BLaER1 (cell line): ENCODE data around the gene ZDHHC11B.

Experiments used
- H3K27ac ChIP-seq: shearing (Covaris generic); formaldehyde crosslinking; 2 replicates; pipeline ENCODE4 v1.8.1; 2022
- H3K27me3 ChIP-seq: shearing (Covaris generic); formaldehyde crosslinking; 2 replicates; pipeline ENCODE4 v1.8.1; 2022
- H3K36me3 ChIP-seq: shearing (Covaris generic); formaldehyde crosslinking; 2 replicates; pipeline ENCODE4 v1.8.1; 2022
- H3K4me1 ChIP-seq: shearing (Covaris generic); formaldehyde crosslinking; 2 replicates; pipeline ENCODE4 v1.8.1; 2022
- H3K4me2 ChIP-seq: shearing (Covaris generic); formaldehyde crosslinking; 2 replicates; pipeline ENCODE4 v1.8.1; 2022
- H3K4me3 ChIP-seq: shearing (Covaris generic); formaldehyde crosslinking; 2 replicates; pipeline ENCODE4 v1.8.1; 2022
- H3K9ac ChIP-seq: shearing (Covaris generic); formaldehyde crosslinking; 2 replicates; pipeline ENCODE4 v1.8.1; 2022
- H3K9me3 ChIP-seq: shearing (Covaris generic); formaldehyde crosslinking; 2 replicates; pipeline ENCODE4 v1.8.1; 2022
- H4K20me1 ChIP-seq: shearing (Covaris generic); formaldehyde crosslinking; 2 replicates; pipeline ENCODE4 v1.8.1; 2022
- Cebpa-rat ChIP-seq: shearing (Covaris generic); IDR thresholded peaks from 2 replicates; pipeline ENCODE4 v1.8.1; 2022

Gene ZDHHC11B

GRCh38 chr5:664994-665360 is 119.6 kb downstream of the ZDHHC11B start:
- Histone ChIP-seq H3K4me2 (no peak overlapping the region), H3K4me1 (peaks cover 16% of the 10 kb centered on the region; the same call in 1 of the 2 replicates), H3K27ac (no peak overlapping the region), H3K36me3 (peaks cover 88% of the 10 kb centered on the region), H3K27me3 (no peaks in the 10 kb centered on the region), H3K9me3 (no peaks in the 10 kb centered on the region), H4K20me1 (peaks cover 36% of the 10 kb centered on the region), H3K4me3 (no peak overlapping the region), H3K9ac (no peak overlapping the region)
- TF ChIP-seq Cebpa-rat, result no peak

- Histone ChIP-seq H3K27me3 (no peaks in the 10 kb centered on the region), H3K27ac (no peak overlapping the region), H3K9me3 (no peaks in the 10 kb centered on the region), H4K20me1 (peaks cover 31% of the 10 kb centered on the region), H3K9ac (no peak overlapping the region), H3K4me2 (no peak overlapping the region), H3K4me1 (peaks cover 21% of the 10 kb centered on the region), H3K36me3 (peaks cover 93% of the 10 kb centered on the region), H3K4me3 (no peak overlapping the region)
- TF ChIP-seq Cebpa-rat, result no peak
Observed at GRCh38 chr5:664343-664993, 120.1 kb downstream of the ZDHHC11B start.

GRCh38 chr5:663436-664342 is 120.8 kb downstream of the ZDHHC11B start:
- H3K27me3 ChIP-seq, result no peaks in the 10 kb centered on the region
- H3K4me2 ChIP-seq, result no peak overlapping the region
- H3K4me1 ChIP-seq, result peaks cover 27% of the 10 kb centered on the region
- no peak for TF ChIP-seq Cebpa-rat
- peaks cover 23% of the 10 kb centered on the region; the same call in 1 of the 2 replicates for H4K20me1 ChIP-seq
- no peak overlapping the region for H3K9ac ChIP-seq
- H3K36me3 ChIP-seq, result peaks cover 93% of the 10 kb centered on the region
- no peak overlapping the region for H3K27ac ChIP-seq
- H3K4me3 ChIP-seq, result no peak overlapping the region
- H3K9me3 ChIP-seq, result no peaks in the 10 kb centered on the region

GRCh38 chr5:662751-663435 is 121.6 kb downstream of the ZDHHC11B start:
- peaks cover 27% of the 10 kb centered on the region for H3K4me1 ChIP-seq
- H3K9me3 ChIP-seq, result peaks cover 3% of the 10 kb centered on the region; the same call in 1 of the 2 replicates
- H3K9ac ChIP-seq, result no peak overlapping the region
- TF ChIP-seq Cebpa-rat, result no peak
- no peak overlapping the region for H3K27ac ChIP-seq
- H3K4me3 ChIP-seq, result no peak overlapping the region
- H3K36me3 ChIP-seq, result peaks cover 90% of the 10 kb centered on the region
- H3K4me2 ChIP-seq, result no peak overlapping the region
- no peaks in the 10 kb centered on the region for H3K27me3 ChIP-seq
- peaks cover 17% of the 10 kb centered on the region; the same call in 1 of the 2 replicates for H4K20me1 ChIP-seq

GRCh38 chr5:661891-662750 is 122.4 kb downstream of the ZDHHC11B start:
- H3K4me2 ChIP-seq, result no peak overlapping the region
- no peak overlapping the region for H3K9ac ChIP-seq
- no peak overlapping the region for H3K4me3 ChIP-seq
- peaks cover 8% of the 10 kb centered on the region; the same call in 1 of the 2 replicates for H3K9me3 ChIP-seq
- peaks cover 17% of the 10 kb centered on the region; the same call in 1 of the 2 replicates for H4K20me1 ChIP-seq
- H3K27ac ChIP-seq, result no peak overlapping the region
- no peaks in the 10 kb centered on the region for H3K27me3 ChIP-seq
- H3K36me3 ChIP-seq, result peaks cover 90% of the 10 kb centered on the region
- no peak for TF ChIP-seq Cebpa-rat
- H3K4me1 ChIP-seq, result peaks cover 27% of the 10 kb centered on the region

GRCh38 chr5:660491-661030 is 124.0 kb downstream of the ZDHHC11B start:
- Histone ChIP-seq H3K4me2 (no peak overlapping the region), H4K20me1 (peaks cover 8% of the 10 kb centered on the region; the same call in 1 of the 2 replicates), H3K27me3 (no peaks in the 10 kb centered on the region), H3K4me1 (peaks cover 16% of the 10 kb centered on the region), H3K27ac (no peak overlapping the region), H3K36me3 (peaks cover 91% of the 10 kb centered on the region), H3K9me3 (peaks cover 8% of the 10 kb centered on the region; the same call in 1 of the 2 replicates), H3K9ac (no peak overlapping the region; the same call in 1 of the 2 replicates), H3K4me3 (no peak overlapping the region)
- TF ChIP-seq Cebpa-rat, result no peak
